GM18498 (cell line): ENCODE results near the gene SRPRA.
"Not testable (repeated sequence)": the region's sequence is repeated elsewhere in the genome, so short reads cannot be mapped to it uniquely, and the experiment has no call there.

Experiments used
- ATAC-seq: cut with Tn5 transposase; IDR thresholded peaks from one replicate; pipeline ENCODE4 v1.9.1; 2021; ENCODE audit warnings: mild to moderate bottlenecking, moderate library complexity; ENCODE audit not compliant: unreplicated experiment

The SRPRA gene

GRCh38 chr11:126268708-126269579, at the start of gene SRPRA, which contains the start of gene FOXRED1:
TSS of gene SRPRA (minus strand) at chr11:126268895. CDS start at chr11:126268804, 91 bp downstream.
TSS of gene FOXRED1 (plus strand) at chr11:126269154. CDS start at chr11:126269207, 53 bp downstream.
- ATAC-seq, result peak; percentile 99

- peak; percentile 34 for ATAC-seq
Measured at GRCh38 chr11:126317756-126318573, 49.3 kb upstream of the SRPRA start.

GRCh38 chr11:126317432-126317755, 48.7 kb upstream of the SRPRA start:
- no peak for ATAC-seq

GRCh38 chr11:126313826-126314225, 45.1 kb upstream of the SRPRA start:
- ATAC-seq, result no peak

- ATAC-seq, result no peak
Measured at GRCh38 chr11:126312961-126313360, 44.3 kb upstream of the SRPRA start.

- peak; percentile 78 for ATAC-seq
Measured at GRCh38 chr11:126311401-126312291, 43.0 kb upstream of the SRPRA start.

GRCh38 chr11:126310992-126311310, 42.3 kb upstream of the SRPRA start:
- no peak for ATAC-seq

GRCh38 chr11:126310200-126310991, 41.7 kb upstream of the SRPRA start:
- ATAC-seq, result peak; percentile 32

- ATAC-seq, result not testable (repeated sequence)
Measured at GRCh38 chr11:126308771-126309170, 40.1 kb upstream of the SRPRA start.

GRCh38 chr11:126308271-126308671, 39.6 kb upstream of the SRPRA start:
- ATAC-seq, result no peak

- no peak for ATAC-seq
Measured at GRCh38 chr11:126307706-126308105, 39.0 kb upstream of the SRPRA start.

GRCh38 chr11:126305699-126306098, 37.0 kb upstream of the SRPRA start:
- peak; percentile 61 for ATAC-seq

- ATAC-seq, result no peak
Measured at GRCh38 chr11:126304457-126305075, 35.9 kb upstream of the SRPRA start.

GRCh38 chr11:126303623-126304456, 35.1 kb upstream of the SRPRA start, which contains the start of gene DCPS:
TSS of gene DCPS (plus strand) at chr11:126304060. CDS start at chr11:126304081, 21 bp downstream.
- peak; percentile 90 for ATAC-seq

GRCh38 chr11:126297004-126297403, 28.3 kb upstream of the SRPRA start:
- no peak for ATAC-seq

GRCh38 chr11:126293726-126294125, 25.0 kb upstream of the SRPRA start:
- no peak for ATAC-seq

- ATAC-seq, result no peak
Measured at GRCh38 chr11:126290887-126291286, 22.2 kb upstream of the SRPRA start.

- ATAC-seq, result no peak
Measured at GRCh38 chr11:126288237-126288636, 19.5 kb upstream of the SRPRA start.

GRCh38 chr11:126284829-126285228, 16.1 kb upstream of the SRPRA start:
- peak; percentile 61 for ATAC-seq
